Upper lobe of left lung (tissue), 6 donors: Measurements from ENCODE around the gene DCAF8L1. TPM values are rescaled to one million over a fixed set of nuclear protein-coding genes. Genes with fewer than 3 reads are reported as not detected.
"Not testable (repeated sequence)": the region's sequence is repeated elsewhere in the genome, so short reads cannot be mapped to it uniquely, and the experiment has no call there.

ENCODE experiments used
- ATAC-seq, 2 donors: fragments of 200-7000 bp; cut with Tn5 transposase; one replicate each; pipeline ENCODE4 v1.9.1; 2022; ENCODE audit warnings: mild to moderate bottlenecking in 2 of 2, moderate library complexity in 2 of 2; ENCODE audit not compliant: low FRiP score in 2 of 2
- DNase-seq, 2 donors: peaks; one replicate each; pipeline ENCODE4 v3.0.0-alpha.2; 2019 to 2020
- H3K27ac ChIP-seq, 4 donors: fragments of 200-600 bp; sonication (generic); one replicate each; pipeline ENCODE4 v1.5.1; 2016 to 2019
- H3K27me3 ChIP-seq, 4 donors: fragments of 200-600 bp; sonication (generic); one replicate each; pipeline ENCODE4 v1.5.1; 2017 to 2019
- H3K36me3 ChIP-seq, 4 donors: fragments of 200-600 bp; sonication (generic); one replicate each; pipeline ENCODE4 v1.5.1; 2016 to 2019
- H3K4me1 ChIP-seq, 4 donors: fragments of 200-600 bp; sonication (generic); one replicate each; pipeline ENCODE4 v1.5.1; 2018 to 2019
- H3K4me3 ChIP-seq, 4 donors: fragments of 200-600 bp; sonication (generic); one replicate each; pipeline ENCODE4 v1.5.1; 2017 to 2019; ENCODE audit warnings: mild to moderate bottlenecking in 2 of 4, moderate library complexity in 1 of 4
- H3K9me3 ChIP-seq, 4 donors: fragments of 200-600 bp; sonication (generic); one replicate each; pipeline ENCODE4 v1.5.1; 2018 to 2019
- CTCF ChIP-seq, 6 experiments: fragments of 450-650 bp in 4 of 6; fragments of 200-600 bp in 2 of 6; sonication (generic) in 2 of 6; IDR thresholded peaks; one replicate each; pipeline ENCODE4 v1.5.1; 2016 to 2019; ENCODE audit warnings: antibody characterized with exemption in 6 of 6
- EP300 ChIP-seq, 4 donors: sonication (generic); formaldehyde crosslinking; IDR thresholded peaks; one replicate each; pipeline ENCODE4 v1.5.1; 2017; ENCODE audit warnings: antibody characterized with exemption in 4 of 4, control low read depth in 2 of 4
- POLR2A ChIP-seq, 4 donors: fragments of 450-650 bp; IDR thresholded peaks; one replicate each; pipeline ENCODE4 v1.5.1; 2016 to 2017; ENCODE audit warnings: antibody characterized with exemption in 4 of 4, mild to moderate bottlenecking in 2 of 4
- POLR2AphosphoS5 ChIP-seq, 2 donors: sonication (generic); formaldehyde crosslinking; IDR thresholded peaks; one replicate each; pipeline ENCODE4 v1.5.1; 2017; ENCODE audit warnings: antibody characterized with exemption in 2 of 2
- WGBS, 2 donors: methylation state at CpG; one replicate each; pipeline ENCODE4 v1.1.5; 2017 to 2018; 5-methylcytosine and 5-hydroxymethylcytosine counted together
- total RNA-seq, 6 donors: library from RNA; depleted of rRNA in 4 of 6; stranded (reverse); fragments of >200 nt in 4 of 6; gene quantifications; one replicate each; pipeline versions ENCODE4 v1.1.0 to v1.2.1, GENCODE V29; 2016 to 2021
- donor health status: DM: no; HTN: no; CAD: no; lungs with moderate emphysema.
- donor health status: DM: no; HTN: yes; CAD: no; lungs with severe emphysema.

DCAF8L1 gene
- total RNA-seq, 6 donors from 2014 or later, result not detected

GRCh38 chrX:27997622-27998021, 16.4 kb upstream of the DCAF8L1 start:
- Histone ChIP-seq H3K4me1 (no peaks in the 10 kb centered on the region), H3K36me3 (no peaks in the 10 kb centered on the region), H3K4me3 (no peak overlapping the region), H3K9me3 (no peaks in the 10 kb centered on the region), H3K27me3 (no peaks in the 10 kb centered on the region), H3K27ac (no peak overlapping the region)
- no peak for DNase-seq
- no peak for ATAC-seq
- 88 to 93% methylated on average over 2 of the region's 2 CpGs for WGBS, 2 donors
- no peak for TF ChIP-seq POLR2A (IDR thresholded peaks at IDR 0.05)

- no peak for TF ChIP-seq POLR2A (IDR thresholded peaks at IDR 0.05)
- Histone ChIP-seq H3K4me1 (no peaks in the 10 kb centered on the region), H3K27ac (no peak overlapping the region), H3K27me3 (no peaks in the 10 kb centered on the region), H3K4me3 (no peak overlapping the region), H3K36me3 (no peaks in the 10 kb centered on the region), H3K9me3 (no peaks in the 10 kb centered on the region)
- 70 to 87% methylated on average over 3 of the region's 3 CpGs for WGBS, 2 donors
- no peak for ATAC-seq
- no peak for DNase-seq
Measured at GRCh38 chrX:27996132-27996531, 14.9 kb upstream of the DCAF8L1 start.

- TF ChIP-seq POLR2AphosphoS5 (IDR thresholded peaks at IDR 0.05) (no peak), CTCF (IDR thresholded peaks at IDR 0.05) (no peak), POLR2A (IDR thresholded peaks at IDR 0.05) (no peak), EP300 (IDR thresholded peaks at IDR 0.05) (no peak)
- DNase-seq (no peak), ATAC-seq (no peak)
- no peaks in the 10 kb centered on the region for H3K9me3 ChIP-seq
- H3K4me1 ChIP-seq, result no peaks in the 10 kb centered on the region
- no peak overlapping the region for H3K4me3 ChIP-seq
- H3K27me3 ChIP-seq, result no peaks in the 10 kb centered on the region
- 72 to 74% methylated on average over 3 of the region's 3 CpGs for WGBS, 2 donors
- no peaks in the 10 kb centered on the region for H3K36me3 ChIP-seq
- H3K27ac ChIP-seq, result no peak overlapping the region
Measured at GRCh38 chrX:27995611-27996010, 14.4 kb upstream of the DCAF8L1 start.

GRCh38 chrX:27987862-27988646, 6.8 kb upstream of the DCAF8L1 start:
- Histone ChIP-seq H3K9me3 (no peaks in the 10 kb centered on the region), H3K27ac (no peak overlapping the region), H3K27me3 (no peaks in the 10 kb centered on the region), H3K36me3 (no peaks in the 10 kb centered on the region), H3K4me3 (no peak overlapping the region), H3K4me1 (no peaks in the 10 kb centered on the region)
- no peak for ATAC-seq
- DNase-seq, result no peak
- no peak for TF ChIP-seq POLR2AphosphoS5 (IDR thresholded peaks at IDR 0.05)
- no peak for TF ChIP-seq POLR2A (IDR thresholded peaks at IDR 0.05)
- no peak for TF ChIP-seq EP300 (IDR thresholded peaks at IDR 0.05)
- TF ChIP-seq CTCF (IDR thresholded peaks at IDR 0.05), result no peak
- WGBS, 2 donors, result 34 to 47% methylated on average over 2 of the region's 2 CpGs

- 68 to 70% methylated on average over 4 of the region's 4 CpGs for WGBS, 2 donors
- H3K36me3 ChIP-seq, H3K9me3 ChIP-seq, H3K27me3 ChIP-seq, H3K4me3 ChIP-seq, H3K27ac ChIP-seq, ATAC-seq, H3K4me1 ChIP-seq, DNase-seq: not testable (repeated sequence)
Measured at GRCh38 chrX:27976934-27977333, 4.3 kb downstream of the DCAF8L1 start.

- 49 to 52% methylated on average over 3 to 4 of the region's 4 CpGs for WGBS, 2 donors
- no peak for DNase-seq
Measured at GRCh38 chrX:27976284-27976683, 5.0 kb downstream of the DCAF8L1 start.

More at GRCh38 chrX:27976284-27976683, 5.0 kb downstream of the DCAF8L1 start:
- no peaks in the 10 kb centered on the region for H3K9me3 ChIP-seq
- no peaks in the 10 kb centered on the region for H3K27me3 ChIP-seq
- TF ChIP-seq CTCF (IDR thresholded peaks at IDR 0.05) (no peak), EP300 (IDR thresholded peaks at IDR 0.05) (no peak), POLR2A (IDR thresholded peaks at IDR 0.05) (no peak), POLR2AphosphoS5 (IDR thresholded peaks at IDR 0.05) (no peak)
- no peak overlapping the region for H3K4me3 ChIP-seq
- no peak overlapping the region for H3K27ac ChIP-seq
- no peak for ATAC-seq
- H3K4me1 ChIP-seq, result no peaks in the 10 kb centered on the region
- no peaks in the 10 kb centered on the region for H3K36me3 ChIP-seq
